Motor neuron (in vitro differentiated cells): ENCODE data around the gene MRPL49. TPM values are rescaled to one million over a fixed set of nuclear protein-coding genes. Genes with fewer than 3 reads are reported as not detected.
"Not testable (repeated sequence)": the region's sequence is repeated elsewhere in the genome, so short reads cannot be mapped to it uniquely, and the experiment has no call there.

Experiments used
- ATAC-seq, 8 experiments: fragments of 200-7000 bp; cut with Tn5 transposase; replicated peaks in 6 of 8; 2 replicates each; pipeline ENCODE4 v1.8.0; 2021; ENCODE audit warnings: mild to moderate bottlenecking in 8 of 8, moderate library complexity in 8 of 8
- H3K27ac ChIP-seq, 2 donors: fragments of 250-450 bp; sonication (Bioruptor Pico); 2 replicates each; pipeline ENCODE4 v1.9.0; 2021; ENCODE audit warnings: antibody characterized with exemption in 2 of 2, mild to moderate bottlenecking in 2 of 2, moderate library complexity in 1 of 2
- H3K4me1 ChIP-seq, 2 donors: fragments of 250-450 bp; sonication (Bioruptor Pico); replicated peaks in 1 of 2; 2 replicates each; pipeline ENCODE4 v1.6.1; 2021; ENCODE audit warnings: antibody characterized with exemption in 2 of 2, mild to moderate bottlenecking in 2 of 2, moderate library complexity in 1 of 2
- H3K4me3 ChIP-seq, 5 donors: fragments of 250-450 bp; sonication (Bioruptor Pico); 2 replicates each; pipeline ENCODE4 v1.9.0; 2021; ENCODE audit warnings: antibody characterized with exemption in 5 of 5, mild to moderate bottlenecking in 5 of 5, moderate library complexity in 4 of 5
- WGBS, 10 experiments: fragments of 450-650 bp; shearing (Covaris generic); methylation state at CpG; one replicate each; pipeline ENCODE4 v1.0.0; 2022; 5-methylcytosine and 5-hydroxymethylcytosine counted together
- in situ Hi-C, 9 experiments: fragments of 400-800 bp; cut with MboI; loops; one replicate each; pipeline ENCODE4 v1.15.0; 2021; ENCODE audit warnings: low sequenced_read_pairs in 9 of 9, low pct_unique_long_range_greater_than_20kb in 2 of 9; ENCODE audit not compliant: unreplicated experiment in 9 of 9
- total RNA-seq, 8 experiments: library from RNA; unstranded; fragments of 300-600 nt; gene quantifications; 2 replicates each; pipeline versions ENCODE4 v1.2.3 to v1.2.4, GENCODE V29; 2022

MRPL49 gene
- total RNA-seq, 8 experiments from 2014 or later, result 43.2 to 75.9 (median 52.0) TPM

DNA sequence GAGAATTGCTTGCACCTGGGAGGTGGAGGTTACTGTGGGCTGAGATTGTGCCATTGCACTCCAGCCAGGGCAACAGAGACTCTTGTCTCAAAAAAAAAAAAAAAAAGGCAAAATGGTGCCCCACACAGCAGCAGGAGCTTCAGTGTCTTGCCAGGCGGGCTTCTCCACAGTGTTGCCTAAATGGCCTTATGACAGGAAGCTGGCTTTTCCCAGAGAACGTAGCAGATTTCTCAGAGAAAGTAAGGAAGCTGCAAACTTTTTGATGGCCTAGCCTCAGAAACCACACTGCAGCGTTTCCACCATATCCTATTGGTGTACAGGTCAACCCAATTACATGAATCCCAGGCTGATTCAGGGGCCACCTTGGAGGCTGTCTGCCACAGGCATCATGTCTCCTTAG, 35.2 kb downstream of the MRPL49 start:
- H3K4me1 ChIP-seq, result no peaks in the 10 kb centered on the region
- ATAC-seq, result no peak
- H3K4me3 ChIP-seq, result no peak overlapping the region
- WGBS, 10 experiments, result 50 to 100% (median 80%) methylated on average over 1 to 3 of the region's 3 CpGs; no CpG with 5 or more reads in 5 of the 10 experiments
- in situ Hi-C loops, result no loop called here
- no peak overlapping the region for H3K27ac ChIP-seq

DNA sequence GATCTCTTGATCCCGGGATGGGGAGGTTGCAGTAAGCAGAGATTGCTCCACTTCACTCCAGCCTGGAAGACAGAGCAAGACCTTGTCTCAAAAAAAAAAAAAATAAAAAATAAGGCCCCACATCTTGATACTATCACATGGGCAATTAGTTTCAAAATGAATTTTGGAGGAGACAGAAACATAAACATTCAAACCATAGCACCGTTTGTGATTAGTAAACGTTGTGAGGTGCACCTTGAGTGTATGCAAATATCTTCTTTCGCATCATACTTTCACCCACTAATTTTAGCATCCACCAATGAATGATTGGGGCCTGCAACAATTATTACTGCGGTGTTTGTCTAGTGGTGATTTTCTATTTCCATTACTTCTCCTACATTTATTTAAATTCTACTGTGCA, 36.9 kb downstream of the MRPL49 start:
- Histone ChIP-seq H3K4me1 (no peaks in the 10 kb centered on the region), H3K27ac (no peak overlapping the region), H3K4me3 (no peak overlapping the region)
- ATAC-seq, result no peak
- in situ Hi-C loops, result no loop called here
- 56 to 94% (median 78%) methylated on average over 1 to 5 of the region's 5 CpGs; no CpG with 5 or more reads in 1 of the 10 experiments for WGBS, 10 experiments

DNA sequence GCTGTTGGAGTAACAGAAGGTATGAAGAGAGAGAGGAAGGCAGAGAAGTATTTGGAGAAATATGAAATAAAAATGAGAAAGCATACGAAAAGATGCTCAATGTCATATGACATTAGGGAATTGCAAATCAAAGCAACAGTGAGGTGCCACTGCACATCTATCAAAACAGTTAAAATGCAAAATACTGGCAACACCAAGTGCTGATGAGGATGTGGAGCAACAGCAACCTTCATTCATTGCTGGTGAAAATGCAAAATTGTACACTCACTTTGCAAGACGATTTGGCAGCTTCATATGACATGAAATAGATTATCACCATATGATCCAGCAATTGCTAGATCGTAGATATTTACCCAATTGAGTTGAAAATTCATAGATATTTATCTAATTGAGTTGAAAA, 38.5 kb downstream of the MRPL49 start:
- Histone ChIP-seq H3K4me1 (no peaks in the 10 kb centered on the region), H3K27ac (no peak overlapping the region), H3K4me3 (no peak overlapping the region)
- ATAC-seq, result no peak
- 12 to 85% (median 54%) methylated on average over 1 to 3 of the region's 3 CpGs for WGBS, 10 experiments
- in situ Hi-C loops, result no loop called here

DNA sequence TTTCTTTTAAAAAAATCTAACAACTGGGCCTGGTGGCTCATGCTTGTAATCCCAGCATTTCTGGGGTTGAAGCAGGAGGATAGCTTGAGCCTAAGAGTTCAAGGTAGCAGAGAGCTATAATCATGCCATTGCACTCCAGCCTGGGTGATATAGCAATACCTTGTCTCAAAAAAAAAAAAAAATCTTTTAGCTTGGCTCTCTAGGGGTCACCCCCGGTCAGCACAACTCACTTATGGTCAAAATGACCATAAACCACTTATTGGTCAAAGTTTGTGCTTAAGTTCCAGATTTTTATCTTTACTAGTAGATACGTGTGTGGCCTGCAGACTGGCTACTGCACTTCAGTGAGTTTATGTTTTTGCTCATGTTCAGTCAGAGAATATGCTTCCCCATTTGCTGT, 41.6 kb downstream of the MRPL49 start:
- no peak overlapping the region for H3K4me3 ChIP-seq
- H3K4me1 ChIP-seq, result no peaks in the 10 kb centered on the region
- in situ Hi-C loops, result no loop called here
- no peak for ATAC-seq
- 0 to 100% (median 71%) methylated on average over 1 to 2 of the region's 2 CpGs; no CpG with 5 or more reads in 3 of the 10 experiments for WGBS, 10 experiments
- no peak overlapping the region for H3K27ac ChIP-seq

DNA sequence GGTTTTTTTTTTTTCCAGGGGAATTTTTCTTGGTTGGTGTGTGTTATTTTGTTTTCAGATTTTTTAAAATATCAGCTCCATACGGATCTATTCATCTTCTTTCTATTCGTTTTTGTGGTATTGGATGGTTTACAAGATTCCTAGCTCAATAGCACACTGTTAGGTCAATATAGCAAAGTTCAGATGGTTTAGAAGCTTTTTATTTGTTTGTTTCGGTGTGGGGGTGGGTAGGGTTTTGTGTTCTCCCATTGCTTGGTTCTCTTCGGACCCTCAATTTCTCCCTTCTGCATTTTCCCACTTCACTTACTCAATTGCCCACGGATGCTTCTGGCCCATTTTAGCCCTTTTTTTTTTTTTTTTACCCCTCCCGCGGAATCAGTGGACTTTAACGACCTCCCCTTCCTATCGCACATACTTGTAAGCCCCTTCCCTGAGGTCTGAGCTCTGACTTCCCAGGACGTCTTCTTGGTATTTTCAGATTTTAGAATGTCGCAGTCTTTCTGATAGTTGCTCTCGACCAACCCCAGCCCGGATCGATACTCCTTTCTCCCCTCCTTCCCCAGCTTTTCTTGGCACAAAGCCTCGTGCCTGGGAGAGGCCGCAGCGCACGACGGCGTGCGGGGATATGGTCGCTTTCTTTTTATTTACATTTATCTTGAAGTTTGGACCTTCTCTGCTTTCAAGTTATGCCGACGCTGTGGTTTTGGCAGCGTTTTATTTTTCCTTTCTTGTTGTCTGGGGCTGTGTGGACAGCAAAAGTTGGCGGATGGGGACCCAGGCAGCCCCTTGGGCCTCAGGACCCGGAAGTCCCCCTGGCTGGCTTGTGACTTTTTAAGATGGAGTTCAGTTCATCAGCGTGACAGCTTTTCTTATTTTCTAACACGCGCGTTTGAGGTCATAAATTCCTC, 43.5 kb downstream of the MRPL49 start:
- Histone ChIP-seq H3K4me3 (no peak overlapping the region), H3K27ac (no peak overlapping the region), H3K4me1 (no peaks in the 10 kb centered on the region)
- 39 to 94% (median 79%) methylated on average over 5 to 31 of the region's 31 CpGs for WGBS, 10 experiments
- in situ Hi-C loops, result no loop called here
- ATAC-seq, result no peak

DNA sequence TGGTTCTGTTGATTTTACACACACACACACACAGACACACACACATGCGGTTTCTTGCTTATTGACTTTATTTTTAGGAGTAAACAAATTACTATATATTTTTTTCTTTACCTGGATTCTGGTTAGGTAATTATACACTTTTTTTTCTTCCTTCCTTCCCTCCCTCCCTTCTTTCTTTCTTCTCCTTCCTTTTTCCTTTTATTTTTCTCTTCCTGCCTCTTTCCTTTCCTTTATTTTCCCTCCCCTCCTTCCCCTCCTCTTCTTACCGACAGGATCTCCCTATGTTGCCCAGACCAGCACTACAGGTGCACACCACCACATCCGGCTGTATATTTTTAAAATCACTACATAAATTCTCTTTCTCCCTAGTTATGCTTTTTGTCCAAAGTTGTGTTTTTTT, 44.8 kb downstream of the MRPL49 start:
- in situ Hi-C loops, result no loop called here
- no peak for ATAC-seq
- WGBS, 10 experiments, result 77 to 100% (median 94%) methylated on average over 2 to 3 of the region's 3 CpGs; no CpG with 5 or more reads in 1 of the 10 experiments

DNA sequence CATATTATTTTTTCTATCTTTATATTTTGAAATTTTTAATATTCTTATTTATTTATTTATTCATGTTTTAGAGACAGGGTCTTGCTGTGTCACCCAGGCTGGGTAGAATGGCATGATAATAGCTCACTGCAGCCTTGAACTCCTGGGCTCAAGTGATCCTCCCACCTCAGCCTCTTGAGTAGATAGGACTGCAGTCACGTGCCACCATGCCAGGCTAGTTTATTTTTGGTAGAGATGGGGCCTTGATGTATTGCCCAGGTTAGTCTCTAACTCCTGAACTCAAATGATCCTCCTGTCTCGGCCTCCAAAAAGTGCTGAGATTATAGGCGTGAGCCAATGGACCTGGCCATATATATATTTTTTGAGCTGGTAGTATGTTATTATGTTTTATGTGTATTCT, 45.5 kb downstream of the MRPL49 start:
- 56 to 100% (median 80%) methylated on average over 1 to 3 of the region's 3 CpGs; no CpG with 5 or more reads in 5 of the 10 experiments for WGBS, 10 experiments
- in situ Hi-C loops, result no loop called here
- no peak overlapping the region for H3K27ac ChIP-seq
- no peaks in the 10 kb centered on the region for H3K4me1 ChIP-seq
- H3K4me3 ChIP-seq, result no peak overlapping the region
- ATAC-seq, result no peak

More for the DNA sequence above, 44.8 kb downstream of the MRPL49 start:
- H3K27ac ChIP-seq, result no peak overlapping the region
- H3K4me1 ChIP-seq, result no peaks in the 10 kb centered on the region
- no peak overlapping the region for H3K4me3 ChIP-seq

DNA sequence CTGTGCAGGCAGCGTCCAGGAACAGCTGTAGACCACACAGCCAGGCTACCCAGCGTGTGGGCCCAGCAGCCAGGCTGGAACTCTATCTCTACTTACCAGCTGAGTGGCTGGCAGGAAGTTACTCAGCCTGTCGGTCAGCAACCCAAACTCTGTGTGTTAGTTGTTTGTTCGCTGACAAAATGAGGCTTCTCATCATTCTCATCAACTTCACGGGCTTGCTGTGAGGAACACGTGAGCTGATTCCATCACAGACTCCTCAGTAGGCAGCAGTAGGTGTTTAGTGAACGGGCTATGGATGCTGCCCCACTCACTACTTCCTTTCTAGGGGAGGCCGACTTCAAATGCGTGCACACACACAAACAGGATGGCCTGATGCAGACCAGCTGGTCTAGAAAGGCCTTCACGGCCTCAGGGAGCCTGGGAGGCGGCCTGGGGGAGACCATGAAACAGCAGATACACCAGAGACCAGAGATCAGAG, 47.1 kb downstream of the MRPL49 start:
- in situ Hi-C loops, result no loop called here
- Histone ChIP-seq H3K4me1 (no peaks in the 10 kb centered on the region), H3K27ac (no peak overlapping the region), H3K4me3 (no peak overlapping the region)
- ATAC-seq, result no peak
- WGBS, 10 experiments, result 55 to 93% (median 70%) methylated on average over 1 to 7 of the region's 11 CpGs; no CpG with 5 or more reads in 3 of the 10 experiments

DNA sequence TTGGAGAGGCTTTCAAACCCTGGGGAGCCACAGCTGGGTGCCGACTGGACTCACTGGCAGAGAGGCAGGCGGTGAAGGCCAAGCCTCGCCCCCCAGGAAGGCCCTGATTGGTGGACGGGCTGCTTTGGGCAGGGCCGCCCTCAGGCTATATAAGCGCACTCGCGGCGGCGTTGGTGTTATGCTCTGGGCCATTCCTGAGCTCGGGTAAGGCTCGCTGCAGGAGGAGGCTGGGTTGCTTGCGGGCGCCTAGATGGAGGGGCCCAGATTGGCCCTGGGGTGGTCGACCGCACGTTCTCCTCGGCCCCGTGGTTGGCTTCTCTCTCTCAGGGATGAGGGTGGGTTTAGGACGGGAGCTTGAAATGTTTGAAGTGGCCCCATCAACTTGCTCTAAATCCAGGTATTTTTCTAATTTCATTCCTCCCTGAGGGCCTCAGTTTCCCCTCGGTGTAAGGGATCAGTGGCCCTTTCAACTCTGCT, 48.0 kb downstream of the MRPL49 start, which contains the start of gene SPDYC:
SPDYC (plus strand) TSS at position 176 of the 477 bp plus-strand sequence. CDS start 1,125 bp downstream, outside the sequence.
- in situ Hi-C loops, result no loop called here
- Histone ChIP-seq H3K4me3 (no peak within 1 kb of the TSS), H3K4me1 (no peaks in the 10 kb centered on the region), H3K27ac (no peak within 1 kb of the TSS)
- WGBS, 10 experiments, result 88 to 100% (median 91%) methylated on average over 2 to 13 of the region's 21 CpGs; no CpG with 5 or more reads in 7 of the 10 experiments
- peak in 1 of 8 experiments; percentile 6 for ATAC-seq

DNA sequence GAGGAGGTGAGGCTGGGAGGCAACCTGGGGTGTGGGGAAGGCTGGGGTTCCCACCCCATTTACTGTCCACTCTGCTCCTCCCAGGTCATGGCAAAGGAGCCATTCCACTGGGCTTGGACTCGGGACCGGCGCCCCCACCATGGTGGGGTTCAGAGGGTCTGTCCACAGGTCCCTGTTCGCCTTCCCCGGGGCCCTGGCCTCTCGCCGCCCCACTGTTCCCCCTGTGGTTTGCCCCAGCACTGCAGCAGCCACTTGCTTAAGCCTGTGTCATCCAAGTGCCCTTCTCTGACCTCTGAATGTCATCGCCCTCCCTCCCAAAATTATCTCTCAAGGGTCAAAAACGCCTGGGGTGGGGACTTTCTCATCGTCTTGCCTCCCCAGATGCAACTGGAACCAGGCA, 50.5 kb downstream of the MRPL49 start:
- ATAC-seq, result no peak
- no peak overlapping the region for H3K27ac ChIP-seq
- no peaks in the 10 kb centered on the region for H3K4me1 ChIP-seq
- H3K4me3 ChIP-seq, result no peak overlapping the region
- in situ Hi-C loops, result no loop called here
- WGBS, 10 experiments, result 25 to 100% (median 50%) methylated on average over 1 to 3 of the region's 10 CpGs; no CpG with 5 or more reads in 5 of the 10 experiments

DNA sequence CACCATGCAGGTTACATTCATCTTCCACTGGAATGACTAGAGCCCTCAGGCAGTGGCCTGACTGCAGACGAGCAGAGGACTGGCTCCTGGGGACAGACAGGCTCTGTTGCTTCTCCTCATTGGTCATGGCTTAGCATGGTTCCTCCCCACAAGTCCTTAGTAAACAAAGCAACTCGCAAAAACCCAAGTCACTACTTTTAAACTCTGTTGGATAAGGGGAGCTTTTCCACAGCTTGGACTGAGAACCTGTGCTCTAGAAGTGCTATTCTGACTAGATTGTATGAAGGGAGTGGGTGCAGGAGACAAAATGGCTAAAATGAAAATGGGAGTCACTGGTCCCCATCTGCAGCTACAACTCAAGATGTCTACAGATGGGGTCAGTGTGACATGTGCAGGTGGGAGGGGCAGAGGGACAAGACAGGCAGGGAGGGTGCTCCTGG, 52.5 kb downstream of the MRPL49 start:
- H3K4me1 ChIP-seq, H3K4me3 ChIP-seq, in situ Hi-C loops, ATAC-seq: not testable (repeated sequence)
- H3K27ac ChIP-seq, result peak overlapping the region in 1 of 2 donors; percentile 19
- WGBS, 10 experiments, result 18 to 52% (median 28%) methylated on average over 1 to 2 of the region's 2 CpGs; no CpG with 5 or more reads in 4 of the 10 experiments
